ENCODE data around the gene SCN10A.

Gene SCN10A

DNA sequence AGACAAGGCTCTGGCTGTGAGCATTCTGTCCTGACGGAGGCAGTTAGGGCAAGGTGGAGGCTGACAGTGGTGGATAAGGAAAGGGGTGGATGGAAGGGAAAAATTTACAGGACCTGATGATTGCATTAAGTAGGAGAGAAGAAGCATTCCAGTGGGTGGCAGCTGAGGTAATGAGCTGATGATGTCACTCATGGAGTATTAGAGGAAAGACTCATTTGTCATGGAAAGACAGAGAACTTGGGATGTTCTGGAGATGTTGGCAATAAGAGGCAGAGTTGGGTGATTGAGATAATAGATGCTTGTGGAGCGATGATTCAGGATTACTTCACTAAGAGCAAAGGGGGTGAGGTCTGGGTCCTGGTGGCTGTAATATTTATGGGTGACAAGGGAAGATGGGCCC, 102.9 kb downstream of the SCN10A start:
- Histone ChIP-seq H3K9ac (no peak overlapping the region), H3K4me2 (ENCODE audit: low read length) (no peak overlapping the region), H3K79me2 (no peaks in the 10 kb centered on the region), H3K36me3 (ENCODE audit: control insufficient read depth, insufficient read depth, low read length) (no peaks in the 10 kb centered on the region), H3K4me3 (ENCODE audit: low read depth, low read length) (no peak overlapping the region), H3K27ac (no peak overlapping the region), H2AFZ (no peak overlapping the region), H3K9me3 (ENCODE audit: control insufficient read depth, low read length) (no peaks in the 10 kb centered on the region), H3K27me3 (ENCODE audit: control insufficient read depth, insufficient read depth, low read length) (no peaks in the 10 kb centered on the region), H3K4me1 (no peaks in the 10 kb centered on the region)
- TF ChIP-seq, protein P1, sequence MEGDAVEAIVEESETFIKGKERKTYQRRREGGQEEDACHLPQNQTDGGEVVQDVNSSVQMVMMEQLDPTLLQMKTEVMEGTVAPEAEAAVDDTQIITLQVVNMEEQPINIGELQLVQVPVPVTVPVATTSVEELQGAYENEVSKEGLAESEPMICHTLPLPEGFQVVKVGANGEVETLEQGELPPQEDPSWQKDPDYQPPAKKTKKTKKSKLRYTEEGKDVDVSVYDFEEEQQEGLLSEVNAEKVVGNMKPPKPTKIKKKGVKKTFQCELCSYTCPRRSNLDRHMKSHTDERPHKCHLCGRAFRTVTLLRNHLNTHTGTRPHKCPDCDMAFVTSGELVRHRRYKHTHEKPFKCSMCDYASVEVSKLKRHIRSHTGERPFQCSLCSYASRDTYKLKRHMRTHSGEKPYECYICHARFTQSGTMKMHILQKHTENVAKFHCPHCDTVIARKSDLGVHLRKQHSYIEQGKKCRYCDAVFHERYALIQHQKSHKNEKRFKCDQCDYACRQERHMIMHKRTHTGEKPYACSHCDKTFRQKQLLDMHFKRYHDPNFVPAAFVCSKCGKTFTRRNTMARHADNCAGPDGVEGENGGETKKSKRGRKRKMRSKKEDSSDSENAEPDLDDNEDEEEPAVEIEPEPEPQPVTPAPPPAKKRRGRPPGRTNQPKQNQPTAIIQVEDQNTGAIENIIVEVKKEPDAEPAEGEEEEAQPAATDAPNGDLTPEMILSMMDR (IDR thresholded peaks at IDR 0.05), result no peak

- no peak overlapping the region for H2AFZ ChIP-seq
- no peak overlapping the region for H3K4me3 ChIP-seq (ENCODE audit: low read depth, low read length)
- no peaks in the 10 kb centered on the region for H3K79me2 ChIP-seq
Observed at GRCh38 chr3:38711321-38711720, 104.7 kb downstream of the SCN10A start.

DNA sequence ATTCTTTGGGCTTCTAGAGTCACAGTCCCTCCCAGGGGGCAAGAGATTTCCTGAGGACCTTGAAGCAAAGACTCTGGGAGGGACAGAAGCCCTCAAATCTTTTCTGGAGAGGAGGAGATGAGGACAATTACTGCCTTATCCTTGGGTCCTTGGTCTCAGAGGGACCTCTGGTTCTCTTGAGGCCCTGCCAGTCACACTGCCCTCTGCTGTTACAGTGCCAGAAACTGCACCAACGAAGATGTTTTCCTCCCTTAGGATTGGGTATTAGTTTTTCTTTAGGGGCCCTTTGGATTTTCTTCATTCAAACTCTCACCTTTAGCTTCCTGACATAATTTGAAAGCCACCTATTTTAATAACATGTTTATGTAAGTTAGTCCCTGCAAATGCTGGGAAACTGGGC, 108.3 kb downstream of the SCN10A start:
- no peaks in the 10 kb centered on the region for H3K27me3 ChIP-seq (ENCODE audit: control insufficient read depth, insufficient read depth, low read length)
- H3K9me3 ChIP-seq (ENCODE audit: control insufficient read depth, low read length), result no peaks in the 10 kb centered on the region
- H3K79me2 ChIP-seq, result no peaks in the 10 kb centered on the region
- no peak overlapping the region for H3K4me3 ChIP-seq (ENCODE audit: low read depth, low read length)
- H3K36me3 ChIP-seq (ENCODE audit: control insufficient read depth, insufficient read depth, low read length), result no peaks in the 10 kb centered on the region
- no peak overlapping the region for H2AFZ ChIP-seq
- H3K27ac ChIP-seq, result no peak overlapping the region
- H3K4me2 ChIP-seq (ENCODE audit: low read length), result no peak overlapping the region
- no peak overlapping the region for H3K9ac ChIP-seq
- H3K4me1 ChIP-seq, result no peaks in the 10 kb centered on the region
- TF ChIP-seq, protein P1 (IDR thresholded peaks at IDR 0.05), result no peak

More at GRCh38 chr3:38711321-38711720, 104.7 kb downstream of the SCN10A start:
- Histone ChIP-seq H3K9me3 (ENCODE audit: control insufficient read depth, low read length) (no peaks in the 10 kb centered on the region), H3K9ac (no peak overlapping the region), H3K27ac (no peak overlapping the region), H3K36me3 (ENCODE audit: control insufficient read depth, insufficient read depth, low read length) (no peaks in the 10 kb centered on the region), H3K4me2 (ENCODE audit: low read length) (no peak overlapping the region), H3K27me3 (ENCODE audit: control insufficient read depth, insufficient read depth, low read length) (no peaks in the 10 kb centered on the region), H3K4me1 (no peaks in the 10 kb centered on the region)
- TF ChIP-seq, protein P1 (IDR thresholded peaks at IDR 0.05), result no peak

DNA sequence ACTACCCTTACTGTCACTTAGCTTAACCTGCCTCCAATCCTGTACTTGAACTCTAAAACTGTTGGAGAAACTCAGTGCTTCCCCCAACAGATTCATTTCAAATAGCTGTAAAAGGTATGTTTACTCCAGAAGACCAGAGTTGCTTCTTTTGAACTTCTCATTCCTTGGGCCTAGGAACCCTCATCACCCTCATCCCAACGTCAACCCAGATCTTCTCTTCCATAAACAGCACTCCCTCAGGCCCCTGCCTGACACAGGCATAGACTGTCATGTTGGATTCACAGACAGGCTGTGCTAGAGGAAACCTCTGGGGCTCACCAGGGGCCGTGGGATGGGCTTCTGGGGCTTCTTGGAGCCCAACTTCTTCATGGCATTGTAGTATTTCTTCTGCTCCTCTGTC, 109.1 kb downstream of the SCN10A start:
- no peaks in the 10 kb centered on the region for H3K36me3 ChIP-seq (ENCODE audit: control insufficient read depth, insufficient read depth, low read length)
- H3K4me2 ChIP-seq (ENCODE audit: low read length), result no peak overlapping the region
- H3K9me3 ChIP-seq (ENCODE audit: control insufficient read depth, low read length), result no peaks in the 10 kb centered on the region
- no peaks in the 10 kb centered on the region for H3K4me1 ChIP-seq
- H2AFZ ChIP-seq, result no peak overlapping the region
- H3K9ac ChIP-seq, result no peak overlapping the region
- no peak overlapping the region for H3K27ac ChIP-seq
- no peaks in the 10 kb centered on the region for H3K27me3 ChIP-seq (ENCODE audit: control insufficient read depth, insufficient read depth, low read length)
- TF ChIP-seq, protein P1 (IDR thresholded peaks at IDR 0.05), result no peak
- no peak overlapping the region for H3K4me3 ChIP-seq (ENCODE audit: low read depth, low read length)
- H3K79me2 ChIP-seq, result no peaks in the 10 kb centered on the region

DNA sequence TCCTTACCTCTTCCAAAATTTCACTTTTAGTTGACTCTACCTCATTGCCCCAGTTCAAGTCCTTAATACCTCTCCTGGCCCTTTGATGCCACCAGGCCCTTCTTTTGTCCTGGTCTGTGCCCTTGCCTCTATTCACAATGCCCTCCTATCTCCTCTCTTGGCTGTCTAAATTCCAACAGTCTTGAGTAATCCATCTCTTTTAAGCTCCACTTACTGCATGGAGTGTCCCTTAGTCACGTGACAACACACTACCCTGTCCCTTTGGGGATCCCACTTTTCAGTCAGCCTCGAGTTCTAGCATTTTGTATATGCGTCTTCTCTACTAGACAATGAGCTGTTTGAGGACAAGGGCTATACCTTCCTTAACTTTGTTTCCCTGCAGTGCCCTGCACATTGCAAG, 113.8 kb downstream of the SCN10A start:
- Histone ChIP-seq H3K9me3 (ENCODE audit: control insufficient read depth, low read length) (no peaks in the 10 kb centered on the region), H3K4me2 (ENCODE audit: low read length) (no peak overlapping the region), H3K4me1 (no peaks in the 10 kb centered on the region), H3K36me3 (ENCODE audit: control insufficient read depth, insufficient read depth, low read length) (no peaks in the 10 kb centered on the region), H3K27ac (no peak overlapping the region), H3K27me3 (ENCODE audit: control insufficient read depth, insufficient read depth, low read length) (no peaks in the 10 kb centered on the region), H2AFZ (no peak overlapping the region), H3K9ac (no peak overlapping the region), H3K4me3 (ENCODE audit: low read depth, low read length) (no peak overlapping the region), H3K79me2 (no peaks in the 10 kb centered on the region)
- TF ChIP-seq, protein P1 (IDR thresholded peaks at IDR 0.05), result no peak
